ENCODE measurements around the gene IQCH. TPM values are rescaled to one million over a fixed set of nuclear protein-coding genes. Genes with fewer than 3 reads are reported as not detected.

Gene IQCH
- total RNA-seq, 3 donors from 2014 or later (not counting 1 experiment from before 2014, with no cell fraction given): 0.78 to 1.4 (median 0.86) TPM

GRCh38 chr15:67463488-67463887 is 208.9 kb downstream of the IQCH start:
- Histone ChIP-seq H3K27me3 (ENCODE audit: control insufficient read depth, insufficient read depth, low read length) (no peaks in the 10 kb centered on the region), H3K36me3 (ENCODE audit: control insufficient read depth, insufficient read depth, low read length) (no peaks in the 10 kb centered on the region), H3K9me3 (ENCODE audit: control insufficient read depth, insufficient read depth, low read length) (no peaks in the 10 kb centered on the region), H3K4me3 (ENCODE audit: low read length) (no peak overlapping the region), H3K4me1 (ENCODE audit: control insufficient read depth, insufficient read depth, low read length) (no peaks in the 10 kb centered on the region), H3K27ac (ENCODE audit: low read length) (no peak overlapping the region)
- no peak for ATAC-seq
- intact Hi-C loops (cut with micrococcal nuclease): no loop called here
- Mint-ChIP-seq H3K4me3 (no peak overlapping the region), H3K9me3 (no peaks in the 10 kb centered on the region), H3K27me3 (ENCODE audit: low read depth in 2 of 2) (no peaks in the 10 kb centered on the region), H3K36me3 (no peaks in the 10 kb centered on the region), H3K4me1 (no peaks in the 10 kb centered on the region), H3K27ac (no peak overlapping the region)
- TF ChIP-seq, protein P1, sequence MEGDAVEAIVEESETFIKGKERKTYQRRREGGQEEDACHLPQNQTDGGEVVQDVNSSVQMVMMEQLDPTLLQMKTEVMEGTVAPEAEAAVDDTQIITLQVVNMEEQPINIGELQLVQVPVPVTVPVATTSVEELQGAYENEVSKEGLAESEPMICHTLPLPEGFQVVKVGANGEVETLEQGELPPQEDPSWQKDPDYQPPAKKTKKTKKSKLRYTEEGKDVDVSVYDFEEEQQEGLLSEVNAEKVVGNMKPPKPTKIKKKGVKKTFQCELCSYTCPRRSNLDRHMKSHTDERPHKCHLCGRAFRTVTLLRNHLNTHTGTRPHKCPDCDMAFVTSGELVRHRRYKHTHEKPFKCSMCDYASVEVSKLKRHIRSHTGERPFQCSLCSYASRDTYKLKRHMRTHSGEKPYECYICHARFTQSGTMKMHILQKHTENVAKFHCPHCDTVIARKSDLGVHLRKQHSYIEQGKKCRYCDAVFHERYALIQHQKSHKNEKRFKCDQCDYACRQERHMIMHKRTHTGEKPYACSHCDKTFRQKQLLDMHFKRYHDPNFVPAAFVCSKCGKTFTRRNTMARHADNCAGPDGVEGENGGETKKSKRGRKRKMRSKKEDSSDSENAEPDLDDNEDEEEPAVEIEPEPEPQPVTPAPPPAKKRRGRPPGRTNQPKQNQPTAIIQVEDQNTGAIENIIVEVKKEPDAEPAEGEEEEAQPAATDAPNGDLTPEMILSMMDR (IDR thresholded peaks at IDR 0.05): no peak
- DNase-seq: no peak

DNA sequence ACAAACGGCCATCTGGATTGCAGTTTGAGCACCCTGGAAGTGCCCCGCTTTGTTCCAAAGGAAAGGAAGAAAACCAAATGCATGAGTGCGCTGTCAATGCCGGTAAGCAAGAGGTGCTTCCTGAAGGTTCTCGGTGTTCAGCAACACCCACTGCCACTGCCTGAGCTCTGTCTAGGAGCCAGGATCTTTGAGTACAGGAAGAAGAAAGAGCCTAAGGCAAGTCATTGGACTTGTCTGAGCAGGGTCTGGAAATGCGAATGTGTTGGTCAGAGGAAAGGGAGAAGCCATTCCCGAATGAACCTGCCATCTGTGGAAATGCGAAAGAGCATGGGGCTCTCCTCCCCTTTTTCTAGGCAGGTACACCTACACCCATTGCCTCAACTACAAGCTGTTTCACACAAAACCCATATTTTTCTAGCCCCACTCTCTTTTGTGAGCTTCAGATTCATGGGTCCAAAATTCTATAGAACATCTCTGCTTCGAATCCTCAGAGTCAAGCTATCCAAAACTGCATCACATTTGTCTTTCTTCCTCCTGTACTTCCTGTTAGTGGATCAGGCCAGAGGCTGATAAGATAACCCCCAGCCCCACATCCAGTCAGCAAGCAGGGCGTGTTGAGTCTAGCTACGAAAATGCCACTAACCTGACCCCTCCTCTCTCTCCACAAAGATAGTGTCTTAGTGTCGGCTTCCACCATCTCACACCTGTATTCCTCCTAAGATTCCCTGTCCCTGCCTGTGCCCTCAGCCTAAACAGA is 210.8 kb downstream of the IQCH start:
- ATAC-seq (no peak), DNase-seq (no peak)
- intact Hi-C loops (cut with micrococcal nuclease): no loop called here
- Histone ChIP-seq H3K4me1 (ENCODE audit: control insufficient read depth, insufficient read depth, low read length) (no peaks in the 10 kb centered on the region), H3K27me3 (ENCODE audit: control insufficient read depth, insufficient read depth, low read length) (no peaks in the 10 kb centered on the region), H3K36me3 (ENCODE audit: control insufficient read depth, insufficient read depth, low read length) (no peaks in the 10 kb centered on the region), H3K4me3 (ENCODE audit: low read length) (no peak overlapping the region), H3K27ac (ENCODE audit: low read length) (no peak overlapping the region), H3K9me3 (ENCODE audit: control insufficient read depth, insufficient read depth, low read length) (no peaks in the 10 kb centered on the region)
- H3K36me3 Mint-ChIP-seq: no peaks in the 10 kb centered on the region
- H3K27me3 Mint-ChIP-seq (ENCODE audit: low read depth in 2 of 2): no peaks in the 10 kb centered on the region
- TF ChIP-seq, protein P1 (IDR thresholded peaks at IDR 0.05): no peak
- WGBS (ENCODE audit: insufficient coverage): 87% methylated on average over 12 of the region's 12 CpGs
- no peak overlapping the region for H3K27ac Mint-ChIP-seq
- no peak overlapping the region for H3K4me3 Mint-ChIP-seq
- no peaks in the 10 kb centered on the region for H3K9me3 Mint-ChIP-seq
- H3K4me1 Mint-ChIP-seq: no peaks in the 10 kb centered on the region

DNA sequence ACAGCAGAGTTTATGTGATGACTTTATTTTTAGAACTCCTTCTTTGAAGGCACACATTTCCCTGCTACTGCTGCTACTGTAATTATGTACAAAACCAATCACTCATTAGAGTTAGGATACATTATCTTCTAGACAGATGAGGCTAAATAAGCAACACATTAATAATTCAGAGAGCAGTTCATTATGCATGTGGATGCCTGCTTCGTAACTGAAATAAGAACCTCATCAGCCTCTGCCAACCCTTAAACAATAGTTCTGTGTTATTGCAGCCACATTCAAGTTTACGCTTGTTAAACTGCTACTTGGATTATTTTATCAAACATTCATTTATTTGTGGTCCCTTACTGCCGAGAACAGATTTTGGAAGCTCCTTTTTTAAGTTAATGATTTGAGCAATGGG is 213.8 kb downstream of the IQCH start:
- no peaks in the 10 kb centered on the region for H3K36me3 Mint-ChIP-seq
- no peak overlapping the region for H3K4me3 Mint-ChIP-seq
- no peaks in the 10 kb centered on the region for H3K4me1 ChIP-seq (ENCODE audit: control insufficient read depth, insufficient read depth, low read length)
- ATAC-seq (no peak), DNase-seq (no peak)
- no peak overlapping the region for H3K4me3 ChIP-seq (ENCODE audit: low read length)
- 94% methylated on average over 2 of the region's 3 CpGs for WGBS (ENCODE audit: insufficient coverage)
- no peaks in the 10 kb centered on the region for H3K27me3 ChIP-seq (ENCODE audit: control insufficient read depth, insufficient read depth, low read length)
- no peaks in the 10 kb centered on the region for H3K9me3 ChIP-seq (ENCODE audit: control insufficient read depth, insufficient read depth, low read length)
- H3K27ac ChIP-seq (ENCODE audit: low read length): no peak overlapping the region
- H3K4me1 Mint-ChIP-seq: no peaks in the 10 kb centered on the region
- H3K27ac Mint-ChIP-seq: no peak overlapping the region
- H3K9me3 Mint-ChIP-seq: no peaks in the 10 kb centered on the region
- no peaks in the 10 kb centered on the region for H3K36me3 ChIP-seq (ENCODE audit: control insufficient read depth, insufficient read depth, low read length)
- intact Hi-C loops (cut with micrococcal nuclease): no loop called here
- TF ChIP-seq, protein P1 (IDR thresholded peaks at IDR 0.05): no peak
- H3K27me3 Mint-ChIP-seq (ENCODE audit: low read depth in 2 of 2): no peaks in the 10 kb centered on the region

DNA sequence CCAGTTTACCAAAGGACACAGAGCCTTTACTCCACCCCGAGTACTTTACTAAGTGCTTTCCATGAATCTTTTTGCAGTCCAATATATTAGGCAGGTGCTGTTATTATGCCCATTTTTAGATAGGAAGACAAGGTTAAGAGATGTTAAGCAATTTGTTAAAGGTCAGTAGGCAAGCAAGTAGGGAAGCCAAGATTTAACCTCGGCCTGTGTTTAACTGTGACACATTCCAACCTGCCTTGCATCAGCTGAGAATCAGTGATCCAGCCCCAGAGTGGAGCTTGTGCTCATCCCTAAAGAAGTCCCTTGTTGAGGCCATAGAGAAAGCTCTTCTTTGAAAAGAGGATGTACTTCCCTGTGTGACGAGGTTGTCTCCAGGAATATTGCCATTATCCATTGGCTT is 215.1 kb downstream of the IQCH start:
- no peak overlapping the region for H3K27ac Mint-ChIP-seq
- Histone ChIP-seq H3K36me3 (ENCODE audit: control insufficient read depth, insufficient read depth, low read length) (no peaks in the 10 kb centered on the region), H3K27ac (ENCODE audit: low read length) (no peak overlapping the region), H3K4me1 (ENCODE audit: control insufficient read depth, insufficient read depth, low read length) (no peaks in the 10 kb centered on the region), H3K9me3 (ENCODE audit: control insufficient read depth, insufficient read depth, low read length) (no peaks in the 10 kb centered on the region), H3K4me3 (ENCODE audit: low read length) (no peak overlapping the region), H3K27me3 (ENCODE audit: control insufficient read depth, insufficient read depth, low read length) (no peaks in the 10 kb centered on the region)
- no peaks in the 10 kb centered on the region for H3K27me3 Mint-ChIP-seq (ENCODE audit: low read depth in 2 of 2)
- 89% methylated on average over 3 of the region's 3 CpGs for WGBS (ENCODE audit: insufficient coverage)
- DNase-seq: no peak
- H3K4me3 Mint-ChIP-seq: no peak overlapping the region
- no peaks in the 10 kb centered on the region for H3K9me3 Mint-ChIP-seq
- TF ChIP-seq, protein P1 (IDR thresholded peaks at IDR 0.05): no peak
- no peak for ATAC-seq
- H3K36me3 Mint-ChIP-seq: no peaks in the 10 kb centered on the region
- intact Hi-C loops (cut with micrococcal nuclease): no loop called here
- no peaks in the 10 kb centered on the region for H3K4me1 Mint-ChIP-seq
